ENCODE measurements around the gene MVB12B.
"Not testable (repeated sequence)": the region's sequence is repeated elsewhere in the genome, so short reads cannot be mapped to it uniquely, and the experiment has no call there.

Gene MVB12B

DNA sequence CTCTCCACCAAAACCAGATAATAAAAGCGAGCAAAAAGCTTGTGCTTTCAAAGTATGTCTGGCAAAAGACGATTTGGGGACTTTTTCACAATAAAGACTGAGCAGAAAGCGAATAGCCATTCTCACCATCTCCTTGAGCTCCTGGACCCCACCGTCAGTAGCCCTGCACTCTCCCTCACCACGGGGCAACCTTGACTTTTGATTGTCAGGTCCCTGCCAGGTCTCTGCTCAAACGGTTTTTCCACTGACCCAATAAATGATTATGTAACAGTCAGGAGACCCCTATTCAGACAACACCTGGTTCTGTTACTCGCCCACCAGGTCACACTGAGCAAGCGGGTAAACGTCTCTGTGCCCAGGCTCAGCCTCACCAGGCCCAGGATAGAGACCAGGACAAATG lies 131.3 kb downstream of the MVB12B start:
- no peak for DNase-seq

DNA sequence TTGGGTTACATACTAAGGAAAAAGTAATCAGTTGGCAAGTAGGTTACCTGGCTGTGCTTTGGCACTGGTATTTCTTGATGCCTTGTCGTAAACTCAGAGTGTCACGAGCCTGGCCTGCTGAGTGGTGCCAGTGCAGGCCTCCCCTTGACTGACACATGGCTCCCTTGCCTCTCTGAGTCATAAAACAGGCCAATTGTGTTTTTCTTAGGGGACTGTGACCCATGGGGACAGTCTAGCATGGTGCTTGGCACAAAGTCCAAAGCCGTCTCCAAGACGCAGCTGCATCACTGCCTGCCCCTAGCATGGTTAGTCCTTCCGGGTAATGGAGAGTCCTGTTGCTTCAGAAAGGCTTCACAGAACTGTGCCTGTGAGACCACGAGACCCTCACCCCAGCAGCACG lies 132.5 kb downstream of the MVB12B start:
- no peak for DNase-seq

DNA sequence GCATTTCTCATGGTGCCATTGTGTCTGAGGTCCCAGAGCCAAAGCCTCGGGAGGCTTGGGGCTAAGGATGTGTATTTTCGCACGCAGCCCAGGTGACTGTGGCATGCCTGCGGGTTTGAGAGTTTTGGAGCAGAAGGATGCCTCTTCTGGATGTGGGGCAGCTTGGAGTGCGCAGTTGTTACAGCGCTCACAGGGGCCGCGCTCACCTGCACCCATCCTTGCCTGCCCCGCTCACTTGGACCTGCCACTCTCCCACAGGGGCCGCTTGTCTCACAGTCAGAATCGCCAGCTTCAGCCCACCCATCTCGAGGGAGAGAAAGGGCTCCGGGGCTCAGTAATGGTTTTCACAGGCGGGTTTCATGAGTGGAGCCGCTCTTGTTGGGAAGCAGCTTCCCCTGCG lies 132.9 kb downstream of the MVB12B start:
- DNase-seq, result no peak

DNA sequence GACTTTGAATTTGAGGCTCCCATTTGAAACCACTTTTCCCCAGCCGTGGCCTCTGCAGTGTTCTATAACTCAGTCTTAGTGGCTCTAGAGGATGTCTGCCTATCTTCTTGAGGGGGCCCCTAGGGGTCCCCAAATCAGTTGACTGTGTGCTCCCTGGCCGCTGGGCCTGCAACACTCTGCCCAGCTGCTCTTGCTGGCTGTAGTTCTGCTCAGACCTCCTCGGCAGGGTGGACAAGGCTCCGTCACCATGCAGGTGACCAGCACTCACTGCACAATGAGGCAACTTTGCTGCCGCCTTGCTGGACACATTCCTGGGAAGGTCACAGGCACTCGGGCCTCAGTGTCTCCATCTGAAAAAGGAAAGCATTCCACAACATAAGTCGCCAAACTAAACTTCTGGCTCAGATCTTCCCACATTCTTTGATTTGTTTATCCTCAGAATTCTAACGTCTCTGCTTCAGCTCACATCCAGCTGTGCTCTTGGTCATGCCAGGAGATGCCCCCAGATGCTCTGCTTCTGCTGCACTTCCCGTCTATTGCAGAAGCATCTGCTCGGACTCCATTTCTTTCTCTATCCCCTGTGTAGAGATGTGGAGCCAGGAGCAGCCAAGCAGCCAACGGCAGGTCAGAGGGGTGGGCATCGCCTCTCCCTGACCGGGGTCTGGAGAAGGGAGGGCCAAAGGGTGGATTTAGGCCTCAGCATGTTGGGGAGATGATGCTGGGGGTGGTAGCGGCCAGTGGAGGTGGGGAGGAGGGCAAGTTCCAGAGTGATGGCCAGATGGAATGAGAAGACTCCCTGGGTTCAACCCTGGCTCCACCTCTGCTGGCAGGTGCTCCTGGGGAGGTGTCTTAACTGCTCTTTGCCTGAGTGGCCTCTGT lies 133.6 kb downstream of the MVB12B start:
- no peak for DNase-seq

DNA sequence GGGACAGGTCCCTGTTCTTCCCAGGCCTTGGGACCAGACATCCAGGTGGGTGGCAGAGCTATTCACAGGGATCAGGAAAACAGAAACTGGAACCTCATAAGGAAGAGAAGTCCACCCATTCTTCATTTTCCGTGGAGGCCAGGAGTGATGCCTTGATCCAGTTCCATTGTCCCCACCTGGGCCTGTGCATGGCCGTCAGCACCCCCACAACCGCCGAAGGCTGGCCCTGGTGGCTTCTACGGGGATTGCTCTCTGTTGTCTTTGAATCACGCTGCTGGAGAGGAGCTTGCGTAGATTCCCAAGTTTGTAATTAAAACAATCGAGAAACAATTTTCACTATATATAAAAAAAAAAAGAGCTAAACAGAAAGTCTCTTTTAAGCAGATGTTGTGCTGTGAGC lies 134.4 kb downstream of the MVB12B start:
- DNase-seq, result no peak

DNA sequence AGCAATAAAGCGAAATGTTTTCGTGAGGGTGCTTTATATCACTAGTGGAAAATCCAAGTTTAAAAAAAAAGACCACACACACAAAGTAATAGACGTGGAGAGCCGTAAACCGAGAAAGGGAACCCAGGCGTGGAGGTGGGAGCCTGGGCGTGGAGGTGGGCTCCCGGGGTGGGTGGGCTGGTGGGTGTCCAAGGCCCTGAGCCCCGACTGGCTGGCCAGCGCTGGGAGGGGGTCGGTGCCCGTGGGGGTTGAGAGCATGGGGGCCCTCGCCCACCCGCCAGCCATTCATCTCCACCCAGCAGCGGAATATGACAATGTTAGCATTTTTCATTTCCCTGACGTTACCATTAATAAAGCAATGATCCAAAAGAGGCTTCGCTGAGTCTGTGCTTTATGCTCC lies 135.0 kb downstream of the MVB12B start:
- no peak for DNase-seq

DNA sequence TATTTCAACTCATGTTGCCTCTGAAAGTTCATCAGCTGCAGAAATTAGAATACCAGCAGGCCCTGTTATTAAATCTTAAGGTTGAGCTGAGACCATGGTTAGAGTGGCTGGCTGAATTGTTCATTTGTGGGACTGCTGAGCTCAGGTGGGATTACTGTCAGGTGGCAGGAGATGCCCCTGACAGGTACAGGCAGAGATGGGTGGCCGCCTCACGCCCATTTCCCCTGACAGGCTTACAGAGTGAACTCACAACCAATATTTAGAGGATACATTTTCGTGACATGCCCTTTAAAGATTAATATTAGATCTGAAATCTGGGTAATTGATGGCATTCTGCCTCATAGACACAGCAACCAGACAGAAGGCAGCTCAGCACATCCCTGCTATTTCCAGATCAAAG lies 136.0 kb downstream of the MVB12B start:
- DNase-seq, result no peak

DNA sequence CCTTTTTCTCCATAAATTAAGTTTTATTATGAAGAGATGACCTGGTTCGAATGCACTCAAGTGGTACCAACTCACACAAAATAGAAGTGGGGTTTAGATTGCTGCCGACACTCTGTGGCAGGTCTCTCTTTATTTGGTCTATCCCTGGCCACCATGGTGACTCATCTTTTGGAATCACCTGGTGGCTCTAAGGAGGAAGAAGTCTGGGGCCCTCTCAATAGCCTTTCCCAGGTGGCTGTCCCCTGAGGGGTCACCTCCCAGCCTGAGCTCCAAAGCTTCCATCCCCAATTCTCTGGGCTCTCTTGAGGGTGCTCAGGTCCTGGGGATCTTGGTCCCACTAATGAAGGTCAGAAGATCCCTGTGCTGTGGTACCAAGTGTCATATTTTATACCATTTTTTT lies 136.8 kb downstream of the MVB12B start:
- DNase-seq, result no peak

DNA sequence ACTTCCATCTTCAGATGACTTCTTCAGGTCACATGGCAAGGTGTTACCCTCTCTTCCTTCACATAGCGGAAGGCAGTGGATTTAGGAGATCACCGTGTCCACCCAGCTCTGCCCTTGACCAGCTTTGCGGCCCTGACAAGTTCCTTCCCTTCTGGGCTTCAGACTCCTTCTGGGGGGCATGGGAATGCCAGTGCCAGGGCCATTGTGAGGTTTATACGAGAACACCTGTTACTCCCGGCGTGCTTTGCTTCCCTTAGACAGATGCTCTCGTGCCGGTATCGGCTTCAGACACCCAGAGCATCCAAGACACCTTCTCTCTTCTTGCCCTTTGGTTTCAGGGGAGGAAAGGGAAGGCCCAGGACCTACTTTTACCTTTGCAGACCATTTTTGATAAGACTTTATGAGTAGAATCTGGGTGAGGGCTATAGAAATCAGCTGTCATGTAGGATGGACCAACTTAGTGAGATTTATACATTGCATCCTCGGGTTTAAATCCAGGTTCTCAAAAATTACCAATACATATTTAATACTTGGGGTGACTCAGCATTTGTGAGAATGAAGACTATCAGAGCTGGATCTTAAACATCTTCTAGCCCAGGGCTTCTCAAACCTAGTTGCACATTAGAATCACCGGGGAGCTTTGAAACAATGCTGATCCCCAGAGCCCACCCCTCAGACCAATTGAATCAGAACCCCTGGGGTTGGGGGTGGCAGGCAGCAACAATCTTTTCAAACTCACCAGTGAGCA lies 138.2 kb downstream of the MVB12B start:
- no peak for DNase-seq

DNA sequence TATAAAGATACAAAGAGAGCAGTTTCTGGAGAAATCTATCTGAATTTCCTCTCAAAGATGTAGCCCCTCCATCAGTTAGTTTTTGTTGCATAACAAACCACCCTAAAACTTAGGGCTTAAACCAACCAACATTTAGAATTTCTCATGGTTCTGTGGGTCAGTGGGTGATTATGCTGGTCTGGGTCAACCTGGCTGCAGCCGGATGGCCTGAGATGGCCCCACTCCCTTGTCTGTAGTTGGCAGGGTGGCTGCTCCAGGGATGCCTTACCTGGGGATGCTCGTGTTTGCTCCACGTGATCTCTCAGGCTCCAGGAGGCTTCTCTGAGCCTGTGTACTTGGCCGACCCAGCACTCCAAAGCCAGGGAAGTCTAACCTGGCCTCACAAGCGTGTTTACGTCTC lies 139.3 kb downstream of the MVB12B start:
- DNase-seq, result no peak

DNA sequence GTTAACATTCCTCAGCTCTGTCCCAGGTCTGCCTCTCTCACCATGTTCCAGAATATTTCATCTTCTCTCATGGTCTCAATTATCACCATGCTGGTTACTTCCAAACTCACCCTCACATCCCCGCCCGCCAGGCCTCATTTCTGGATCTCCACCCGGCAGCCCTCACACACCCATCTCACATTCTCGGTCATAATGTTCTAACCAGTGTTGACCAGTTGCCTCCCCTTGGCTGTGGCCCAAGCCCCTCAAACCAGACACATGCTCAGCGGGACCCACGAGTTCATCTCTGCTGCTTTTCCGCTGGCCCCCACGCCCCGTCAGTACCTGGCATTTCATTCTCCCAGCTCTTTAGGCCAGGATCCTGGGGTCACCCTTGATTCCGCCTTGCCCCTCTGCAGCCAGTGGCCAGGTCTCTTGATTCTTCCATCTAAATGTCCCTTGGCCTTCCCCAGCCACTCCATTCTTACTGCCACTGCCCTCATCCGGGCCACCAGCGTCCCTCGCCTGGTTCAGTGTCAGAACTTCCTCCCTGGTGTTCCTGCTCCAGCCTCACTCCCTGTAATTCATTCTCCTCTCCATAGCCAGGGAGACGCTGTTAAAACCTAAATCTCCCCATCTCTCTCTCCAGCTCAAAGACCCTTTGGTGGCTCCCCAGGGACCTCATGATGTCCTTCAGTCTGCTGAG lies 141.7 kb downstream of the MVB12B start:
- DNase-seq, result no peak

DNA sequence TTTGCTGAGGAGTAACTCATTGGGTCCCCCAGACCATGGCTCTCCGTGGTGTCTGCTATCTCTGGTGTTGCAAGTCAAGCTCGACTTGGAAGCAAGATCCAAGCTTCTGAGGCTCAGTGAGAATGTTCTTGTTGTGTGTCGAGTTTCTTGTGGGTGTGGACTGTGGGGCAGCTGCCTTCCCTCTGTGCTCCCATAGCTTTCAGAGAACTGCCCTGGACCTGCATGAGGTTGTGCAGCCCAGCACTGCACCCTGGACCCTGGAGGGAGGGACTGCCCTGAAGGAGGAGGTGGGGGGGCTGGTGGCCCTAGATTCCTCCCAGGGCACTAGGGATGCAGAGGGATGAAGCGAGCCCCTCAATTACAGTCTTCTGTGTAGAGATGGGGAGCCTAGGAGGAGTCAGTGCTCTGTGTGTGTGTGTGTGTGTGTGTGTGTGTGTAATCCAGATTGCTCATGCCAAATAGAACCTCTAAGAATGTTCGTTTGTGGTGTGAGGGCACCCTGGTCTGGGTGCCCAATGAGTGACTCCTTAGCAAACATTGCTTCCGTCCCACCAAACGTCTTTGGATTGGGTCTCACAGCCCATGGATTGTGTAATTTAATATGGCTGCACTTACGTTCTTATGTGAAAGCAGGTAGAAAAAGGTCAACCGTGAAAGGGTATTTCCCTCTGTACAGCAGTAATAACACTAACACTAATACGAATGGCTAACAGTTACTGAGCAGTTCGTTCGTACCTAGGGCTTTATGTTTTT lies 143.8 kb downstream of the MVB12B start:
- DNase-seq, result no peak

DNA sequence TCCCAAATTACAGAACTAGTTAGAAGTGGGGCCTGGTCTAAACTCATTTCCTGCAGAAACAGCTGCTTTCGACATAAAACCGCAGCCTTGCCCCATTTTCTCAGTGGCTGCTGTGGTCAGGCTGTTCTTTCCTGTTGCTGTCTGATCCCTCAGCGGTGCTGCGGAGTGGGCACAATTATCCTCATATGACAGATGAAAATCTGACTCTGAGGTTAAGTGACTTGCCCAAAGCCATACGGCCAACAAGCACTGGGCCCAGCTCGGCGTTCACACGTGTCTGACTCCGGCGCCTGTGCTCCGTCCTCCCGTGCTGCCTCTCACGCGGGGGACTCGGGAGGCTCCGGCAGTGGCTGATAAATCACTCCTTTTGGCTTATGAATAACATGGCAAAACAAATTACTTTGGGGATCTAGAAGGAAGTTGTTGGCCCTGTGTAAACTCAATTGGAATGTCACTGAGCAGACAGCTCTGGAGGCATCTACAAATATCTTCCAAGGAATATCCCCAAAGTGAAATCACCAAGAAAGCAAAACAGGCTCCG lies 144.5 kb downstream of the MVB12B start:
- no peak for DNase-seq

DNA sequence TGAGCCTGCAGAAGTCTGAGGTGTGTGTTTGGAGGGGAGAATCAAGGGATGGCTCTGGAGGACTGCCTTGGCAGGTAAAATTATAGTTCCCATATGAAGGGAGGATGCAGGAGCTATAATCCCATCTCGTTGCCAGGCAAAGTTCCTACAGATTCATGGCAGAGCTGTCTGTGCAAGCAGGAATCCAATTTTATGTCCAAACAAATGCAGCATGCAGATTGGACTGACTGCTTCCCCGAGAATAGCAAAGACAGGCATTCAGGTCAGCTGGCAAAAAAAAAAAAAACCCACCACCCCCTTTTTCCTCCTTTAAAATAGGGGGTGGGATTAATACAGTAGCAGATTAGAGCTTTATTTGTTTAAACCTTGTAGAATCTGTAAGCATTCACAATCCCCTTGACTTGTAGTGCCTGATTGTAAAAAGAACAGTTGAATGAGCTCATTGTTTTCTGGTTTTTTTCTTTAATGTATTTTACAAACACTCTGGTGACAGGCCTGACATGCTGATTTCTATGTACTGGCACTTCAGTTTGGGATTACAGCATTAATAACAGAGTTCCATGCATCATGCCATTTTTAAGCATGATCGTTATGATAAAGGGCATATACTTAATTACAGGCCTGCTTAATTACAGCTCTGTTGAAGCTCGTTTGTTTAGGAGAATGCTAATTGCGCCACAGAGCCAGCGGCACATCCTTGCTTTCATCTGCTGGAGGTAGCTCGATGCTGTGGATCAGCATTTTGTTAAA lies 145.7 kb downstream of the MVB12B start:
- DNase-seq, result no peak

DNA sequence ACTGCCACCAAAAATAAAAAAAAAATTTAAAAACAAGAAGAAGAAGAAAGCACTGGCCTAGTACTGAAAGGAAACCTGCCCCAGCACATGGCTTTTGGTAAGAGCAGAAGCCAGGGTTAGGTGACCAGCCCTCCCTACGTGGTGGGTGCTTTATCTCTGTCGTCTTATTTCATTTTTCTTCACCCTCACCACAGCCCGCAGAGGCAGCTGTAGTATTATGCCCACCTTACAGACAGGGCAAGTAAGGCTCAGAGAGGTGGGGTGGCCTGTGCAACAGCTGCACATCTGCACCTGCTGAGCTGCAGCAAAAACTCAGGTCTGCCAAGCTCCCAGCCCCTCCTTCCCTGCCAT lies 146.3 kb downstream of the MVB12B start:
- no peak for DNase-seq

DNA sequence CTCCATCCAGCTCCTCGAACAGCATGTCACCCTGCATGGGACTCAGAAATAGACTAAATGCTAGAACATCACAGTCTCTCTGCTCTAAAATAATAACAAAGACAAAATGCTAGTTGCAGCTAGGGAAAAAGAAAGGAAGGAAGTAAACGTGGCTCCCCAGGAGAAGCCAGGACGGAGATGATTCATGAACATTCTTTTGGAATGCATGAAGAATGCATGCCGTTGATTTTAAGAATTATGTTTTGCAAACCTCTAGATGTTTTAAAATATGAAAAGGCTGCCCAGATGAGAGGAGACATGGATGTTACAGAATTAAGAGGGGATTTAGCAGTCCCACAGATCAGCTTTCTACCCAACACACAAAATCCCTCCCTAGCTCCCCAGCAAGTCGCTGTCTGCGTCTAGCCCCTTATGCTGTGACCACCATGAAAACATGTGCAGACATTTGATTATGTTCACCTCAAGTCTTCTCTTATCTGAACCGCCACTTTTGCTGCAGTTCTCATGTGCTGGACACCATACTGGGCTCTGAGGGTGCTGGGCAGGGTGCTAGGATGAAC lies 147.7 kb downstream of the MVB12B start:
- DNase-seq, result no peak

DNA sequence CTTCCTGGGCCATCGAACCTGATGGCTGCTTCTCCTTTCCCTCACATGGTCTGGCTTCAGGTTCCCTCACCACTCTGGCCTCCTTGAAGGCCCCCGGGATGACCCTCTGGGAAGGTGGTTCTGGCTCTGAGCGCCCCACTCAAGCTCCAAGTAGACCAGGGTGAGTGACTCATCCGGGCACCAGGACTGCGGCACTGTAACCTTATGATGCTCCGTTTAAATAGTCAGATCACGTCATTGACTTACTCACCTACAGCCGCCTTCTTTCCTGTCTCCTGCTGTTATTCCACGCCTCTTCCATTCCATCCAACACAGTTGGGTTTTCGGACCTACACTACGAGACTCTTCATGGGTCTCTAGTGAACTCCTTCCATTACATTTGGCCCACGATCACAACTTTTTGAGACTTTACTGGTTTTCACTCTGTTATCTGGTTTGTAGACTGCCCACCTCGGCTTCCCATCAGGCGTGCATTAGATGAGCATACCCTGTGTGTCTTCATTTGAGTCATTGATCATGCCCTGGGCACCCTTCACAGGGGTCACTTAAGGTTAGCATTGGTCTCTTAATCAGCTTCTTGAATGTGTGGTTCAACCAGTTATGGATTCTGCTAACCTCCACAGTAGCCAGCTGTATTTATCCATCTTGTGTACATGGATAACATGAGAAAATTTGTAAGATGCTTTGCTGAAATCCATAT lies 148.3 kb downstream of the MVB12B start:
- no peak for DNase-seq

DNA sequence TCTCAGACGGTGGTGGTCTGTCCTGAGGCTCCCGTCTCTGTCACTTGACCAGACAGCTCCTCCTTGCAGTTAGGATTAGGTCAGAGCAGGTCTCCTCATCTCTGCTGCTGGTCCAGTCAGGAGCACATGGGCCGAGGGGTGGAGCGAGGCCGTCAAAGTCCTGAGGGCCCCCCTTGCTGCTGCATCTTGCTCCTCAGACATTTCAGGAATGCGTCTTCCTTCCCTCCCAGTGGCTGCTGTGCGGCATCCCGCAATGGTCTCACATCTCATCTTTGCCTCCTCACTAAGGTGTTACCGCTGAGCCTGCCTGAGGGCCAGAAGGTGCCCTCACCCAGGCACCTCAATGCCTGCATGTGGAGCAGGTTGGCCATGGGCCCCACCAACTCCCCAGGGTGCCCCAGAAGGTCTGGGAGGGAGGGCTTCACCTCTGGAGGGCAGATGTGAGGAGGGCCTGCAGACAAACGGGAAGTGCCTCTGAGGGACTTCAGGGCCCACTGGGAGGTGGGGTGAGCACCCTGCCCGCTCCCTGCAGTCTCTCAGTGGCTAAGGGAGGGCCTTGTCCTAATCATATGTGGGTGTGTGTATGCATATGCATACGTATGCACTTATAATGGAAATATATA lies 149.4 kb downstream of the MVB12B start:
- DNase-seq, result no peak

DNA sequence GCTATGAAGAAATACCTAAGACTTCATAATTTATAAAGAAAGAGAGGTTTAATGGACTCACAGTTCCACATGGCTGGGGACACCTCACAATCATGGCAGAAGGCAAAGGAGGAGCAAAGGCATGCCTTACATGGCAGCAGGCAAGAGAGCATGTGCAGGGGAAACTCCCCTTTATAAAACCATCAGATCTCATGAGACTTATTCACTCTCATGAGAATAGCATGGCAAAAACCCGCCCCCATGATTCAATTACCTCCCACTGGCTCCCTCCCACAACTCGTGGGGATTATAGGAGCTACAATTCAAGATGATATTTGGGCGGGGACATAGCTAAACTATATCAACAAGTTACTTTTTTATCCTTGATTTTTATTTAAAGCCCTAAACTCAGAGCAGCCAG lies 150.8 kb downstream of the MVB12B start:
- DNase-seq, result not testable (repeated sequence)

DNA sequence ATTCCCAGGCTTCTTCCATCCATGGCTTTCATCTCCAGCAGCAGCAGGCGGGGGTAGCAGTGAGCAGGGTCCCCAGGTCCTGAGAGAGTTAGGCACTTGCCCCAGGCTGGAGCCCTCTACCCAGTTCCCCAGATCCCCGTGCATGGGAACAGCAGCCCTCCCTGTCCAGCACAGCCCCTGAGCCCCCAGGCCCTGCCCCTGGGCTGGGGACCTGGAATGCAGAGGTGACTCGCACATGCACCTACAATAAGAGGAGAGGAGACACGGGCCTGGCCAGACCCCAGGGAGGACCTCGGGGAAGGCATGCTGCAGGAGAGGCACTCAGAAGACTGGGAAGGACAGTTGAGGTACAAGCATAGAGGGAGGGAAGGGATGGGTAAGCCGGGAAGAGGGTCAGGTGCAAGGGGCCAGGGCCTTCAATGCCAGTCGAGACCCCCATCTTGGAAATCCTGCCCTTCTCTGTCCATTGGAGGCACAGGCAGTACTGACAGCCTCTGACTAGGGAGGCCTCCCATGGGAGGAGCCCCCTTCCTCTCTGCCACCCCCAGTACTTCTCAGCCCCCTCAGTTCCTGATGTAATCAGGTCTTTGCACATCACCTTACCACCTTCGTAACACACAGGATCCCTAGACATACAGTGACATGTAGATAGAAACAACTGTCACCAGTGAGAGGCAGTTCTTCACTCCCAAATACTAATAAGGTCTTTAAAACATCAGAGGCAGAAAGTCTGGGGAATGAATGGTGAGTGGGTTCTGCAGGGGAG lies 151.8 kb downstream of the MVB12B start:
- DNase-seq, result no peak
